Measurements from ENCODE around the gene BFSP1.

Gene BFSP1

GRCh38 chr20:17467120-17467655 is 64.0 kb downstream of the BFSP1 start:
- TF ChIP-seq, protein P1, sequence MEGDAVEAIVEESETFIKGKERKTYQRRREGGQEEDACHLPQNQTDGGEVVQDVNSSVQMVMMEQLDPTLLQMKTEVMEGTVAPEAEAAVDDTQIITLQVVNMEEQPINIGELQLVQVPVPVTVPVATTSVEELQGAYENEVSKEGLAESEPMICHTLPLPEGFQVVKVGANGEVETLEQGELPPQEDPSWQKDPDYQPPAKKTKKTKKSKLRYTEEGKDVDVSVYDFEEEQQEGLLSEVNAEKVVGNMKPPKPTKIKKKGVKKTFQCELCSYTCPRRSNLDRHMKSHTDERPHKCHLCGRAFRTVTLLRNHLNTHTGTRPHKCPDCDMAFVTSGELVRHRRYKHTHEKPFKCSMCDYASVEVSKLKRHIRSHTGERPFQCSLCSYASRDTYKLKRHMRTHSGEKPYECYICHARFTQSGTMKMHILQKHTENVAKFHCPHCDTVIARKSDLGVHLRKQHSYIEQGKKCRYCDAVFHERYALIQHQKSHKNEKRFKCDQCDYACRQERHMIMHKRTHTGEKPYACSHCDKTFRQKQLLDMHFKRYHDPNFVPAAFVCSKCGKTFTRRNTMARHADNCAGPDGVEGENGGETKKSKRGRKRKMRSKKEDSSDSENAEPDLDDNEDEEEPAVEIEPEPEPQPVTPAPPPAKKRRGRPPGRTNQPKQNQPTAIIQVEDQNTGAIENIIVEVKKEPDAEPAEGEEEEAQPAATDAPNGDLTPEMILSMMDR (IDR thresholded peaks at IDR 0.05; ENCODE audit: insufficient read depth, missing control alignments) = no peak
- FAIRE-seq = no peak
- DNase-seq (ENCODE audit: insufficient read length, low spot score) = no peak

DNA sequence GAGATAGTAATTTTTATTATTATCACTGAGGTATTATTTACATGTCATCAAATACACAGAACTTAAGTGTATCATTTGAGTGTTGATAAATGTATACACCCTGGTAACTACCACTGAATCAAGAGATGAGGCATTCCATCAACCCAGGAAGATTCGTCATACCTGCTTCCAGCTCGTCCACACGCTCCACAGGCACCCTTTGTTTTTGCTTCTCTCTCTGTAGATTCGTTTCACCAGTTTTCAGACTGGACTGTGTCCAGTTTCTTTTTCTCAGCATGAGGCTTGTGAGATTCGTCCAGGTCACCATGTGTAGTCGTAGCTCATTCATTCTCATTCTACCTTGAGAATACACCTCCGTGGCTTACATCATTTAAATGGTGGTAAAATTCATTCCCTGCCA is 64.5 kb downstream of the BFSP1 start:
- DNase-seq (ENCODE audit: insufficient read length, low spot score) (no peak), FAIRE-seq (no peak)
- TF ChIP-seq, protein P1 (IDR thresholded peaks at IDR 0.05; ENCODE audit: insufficient read depth, missing control alignments) = no peak

GRCh38 chr20:17465236-17465635 is 65.9 kb downstream of the BFSP1 start:
- DNase-seq (ENCODE audit: insufficient read length, low spot score) (no peak), FAIRE-seq (no peak)
- TF ChIP-seq, protein P1 (IDR thresholded peaks at IDR 0.05; ENCODE audit: insufficient read depth, missing control alignments) = no peak

DNA sequence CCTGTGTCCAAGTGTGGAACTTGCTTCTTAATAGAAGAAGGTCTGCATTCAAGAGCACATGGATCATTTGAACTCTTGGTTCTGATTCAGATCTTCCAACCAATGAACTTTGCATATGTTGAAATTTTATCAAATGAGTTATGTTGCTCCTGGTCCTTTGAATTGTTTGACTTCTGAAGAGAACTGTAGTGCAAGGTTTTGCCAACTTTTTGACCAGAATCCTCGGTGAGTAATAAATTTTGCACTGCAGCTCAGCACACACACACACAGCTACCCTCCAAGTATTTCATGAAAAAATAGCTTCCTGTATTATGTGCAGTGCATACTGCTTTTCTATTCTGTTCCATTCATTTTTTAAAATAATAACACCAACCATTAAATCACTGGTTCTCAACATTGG is 67.5 kb downstream of the BFSP1 start:
- TF ChIP-seq, protein P1 (IDR thresholded peaks at IDR 0.05; ENCODE audit: insufficient read depth, missing control alignments) = no peak
- DNase-seq (ENCODE audit: insufficient read length, low spot score) = no peak
- FAIRE-seq = no peak

- TF ChIP-seq, protein P1 (IDR thresholded peaks at IDR 0.05; ENCODE audit: insufficient read depth, missing control alignments) = no peak
- DNase-seq (ENCODE audit: insufficient read length, low spot score) = no peak
- FAIRE-seq = no peak
These were observed 69.2 kb downstream of the BFSP1 start for GRCh38 chr20:17461941-17462340.

- DNase-seq (ENCODE audit: insufficient read length, low spot score) (no peak), FAIRE-seq (no peak)
- TF ChIP-seq, protein P1 (IDR thresholded peaks at IDR 0.05; ENCODE audit: insufficient read depth, missing control alignments) = no peak
These were observed 71.1 kb downstream of the BFSP1 start for GRCh38 chr20:17460119-17460518.

DNA sequence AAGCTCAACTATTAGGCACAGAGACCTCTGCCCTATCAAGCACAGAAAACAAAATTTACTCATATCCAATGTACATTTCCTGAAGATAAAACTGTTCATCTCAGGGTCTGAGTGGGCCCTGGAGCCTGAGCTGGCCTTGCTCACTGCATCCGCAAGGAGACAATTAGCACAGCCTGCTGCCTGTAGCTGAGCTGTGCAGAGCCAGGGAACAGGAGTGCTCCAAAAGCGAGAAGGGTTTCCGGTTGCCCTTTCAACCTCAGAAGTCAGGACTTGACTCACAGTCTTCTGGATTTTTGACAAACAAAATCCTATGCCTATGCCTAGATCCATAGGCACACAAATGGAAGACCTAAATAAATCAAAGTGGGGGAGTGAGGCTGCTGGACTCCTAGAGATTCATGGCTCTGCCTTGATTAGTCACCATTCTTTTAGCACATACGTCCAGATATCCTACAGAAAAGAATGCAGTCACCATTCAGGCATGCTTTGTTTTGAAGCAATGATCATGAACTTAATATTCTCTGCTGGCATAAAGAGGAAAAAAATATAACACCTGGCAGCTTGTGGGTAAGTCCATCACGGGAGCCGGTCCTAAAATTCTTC is 73.5 kb downstream of the BFSP1 start:
- TF ChIP-seq, protein P1 (IDR thresholded peaks at IDR 0.05; ENCODE audit: insufficient read depth, missing control alignments) = no peak
- DNase-seq (ENCODE audit: insufficient read length, low spot score) (no peak), FAIRE-seq (no peak)
